ENCODE results near the gene ARIH2.

The ARIH2 gene

GRCh38 chr3:48938689-48939088 lies 20.0 kb downstream of the ARIH2 start:
- no peak overlapping the region for H3K4me3 ChIP-seq (ENCODE audit: low read depth, low read length)
- DNase-seq (ENCODE audit: low read depth), result no peak
- no peak for TF ChIP-seq CTCF (IDR thresholded peaks at IDR 0.05; ENCODE audit: control insufficient read depth, extremely low read depth, insufficient read depth)

DNA sequence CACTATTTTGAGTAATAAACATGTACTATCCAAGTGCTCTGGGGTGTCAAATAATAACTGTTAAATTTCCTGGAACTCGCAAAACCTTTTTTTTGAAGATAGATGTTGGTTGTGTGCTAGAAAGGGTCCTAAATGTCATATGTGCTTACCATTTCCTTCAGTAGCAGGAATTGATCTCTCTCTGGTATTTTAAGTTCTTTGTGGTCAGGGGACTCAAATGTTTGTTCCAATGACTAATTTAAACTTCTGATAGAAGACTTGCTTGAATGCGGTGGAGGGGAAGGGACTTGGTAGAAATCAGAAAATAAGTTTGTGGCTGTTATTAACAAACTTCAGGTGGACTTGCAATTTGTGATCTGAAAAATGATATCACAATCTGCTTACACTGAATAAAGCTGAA lies 26.8 kb downstream of the ARIH2 start:
- no peak for DNase-seq (ENCODE audit: low read depth)
- no peak for TF ChIP-seq CTCF (IDR thresholded peaks at IDR 0.05; ENCODE audit: control insufficient read depth, extremely low read depth, insufficient read depth)
- no peak overlapping the region for H3K4me3 ChIP-seq (ENCODE audit: low read depth, low read length)

- no peak for DNase-seq (ENCODE audit: low read depth)
- TF ChIP-seq CTCF (IDR thresholded peaks at IDR 0.05; ENCODE audit: control insufficient read depth, extremely low read depth, insufficient read depth), result no peak
- no peak overlapping the region for H3K4me3 ChIP-seq (ENCODE audit: low read depth, low read length)
Observed at GRCh38 chr3:48945891-48946549, 27.4 kb downstream of the ARIH2 start.

DNA sequence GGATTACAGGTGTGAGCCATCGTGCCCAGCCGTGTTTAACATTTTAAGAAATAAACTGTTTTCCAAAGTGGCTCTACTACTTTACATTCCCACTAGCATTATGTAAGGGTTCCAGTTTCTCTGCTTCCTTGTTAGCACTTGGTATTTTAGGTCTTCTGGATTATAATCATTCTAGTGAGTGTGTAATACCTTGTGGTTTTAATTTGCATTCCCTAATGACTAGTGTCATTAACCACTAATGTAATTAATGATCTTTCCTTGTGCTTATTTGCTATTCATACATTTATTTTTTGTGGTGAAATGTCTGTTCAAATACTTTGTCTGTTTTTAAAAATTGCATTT lies 30.7 kb downstream of the ARIH2 start:
- no peak overlapping the region for H3K4me3 ChIP-seq (ENCODE audit: low read depth, low read length)
- DNase-seq (ENCODE audit: low read depth), result no peak
- TF ChIP-seq CTCF (IDR thresholded peaks at IDR 0.05; ENCODE audit: control insufficient read depth, extremely low read depth, insufficient read depth), result no peak

DNA sequence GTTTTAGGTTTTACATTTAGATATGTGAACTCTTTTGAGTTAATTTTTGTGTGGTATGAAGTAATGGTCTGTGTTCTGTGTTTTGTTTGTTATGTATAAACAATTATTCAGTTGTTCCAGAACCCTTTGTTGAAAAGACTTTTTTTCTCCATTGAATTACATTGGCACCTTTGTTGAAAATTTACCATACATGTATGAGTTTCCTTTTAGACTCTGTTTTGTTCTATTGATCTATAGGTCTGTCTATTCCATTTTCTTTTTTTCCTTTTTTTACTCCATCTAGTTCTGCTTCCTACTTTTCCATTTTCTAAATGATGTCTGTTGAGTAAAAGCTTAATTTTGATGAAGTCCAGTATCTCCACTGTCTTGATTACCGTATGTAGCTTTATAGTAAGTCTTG lies 31.4 kb downstream of the ARIH2 start:
- no peak for DNase-seq (ENCODE audit: low read depth)
- H3K4me3 ChIP-seq (ENCODE audit: low read depth, low read length), result no peak overlapping the region
- no peak for TF ChIP-seq CTCF (IDR thresholded peaks at IDR 0.05; ENCODE audit: control insufficient read depth, extremely low read depth, insufficient read depth)

DNA sequence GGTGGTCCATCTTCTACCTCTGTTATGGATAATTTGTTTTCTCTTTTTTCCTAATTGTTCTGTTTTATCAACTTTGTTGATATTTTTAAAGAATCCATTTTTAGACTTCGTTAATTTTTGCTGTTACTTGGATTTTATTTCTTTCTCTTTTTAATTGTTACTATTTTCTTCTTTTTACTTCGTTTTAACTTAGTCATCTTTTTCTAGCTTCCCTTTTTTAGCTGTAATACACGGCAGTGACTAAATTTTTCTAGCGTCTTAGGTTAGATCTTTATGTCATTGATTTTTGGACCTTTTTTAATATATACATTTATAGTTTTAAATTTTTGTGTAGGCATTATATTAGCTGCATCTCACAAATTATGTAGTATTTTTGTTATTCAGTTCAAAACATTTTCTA lies 33.1 kb downstream of the ARIH2 start:
- TF ChIP-seq CTCF (IDR thresholded peaks at IDR 0.05; ENCODE audit: control insufficient read depth, extremely low read depth, insufficient read depth), result no peak
- H3K4me3 ChIP-seq (ENCODE audit: low read depth, low read length), result no peak overlapping the region
- DNase-seq (ENCODE audit: low read depth), result no peak

DNA sequence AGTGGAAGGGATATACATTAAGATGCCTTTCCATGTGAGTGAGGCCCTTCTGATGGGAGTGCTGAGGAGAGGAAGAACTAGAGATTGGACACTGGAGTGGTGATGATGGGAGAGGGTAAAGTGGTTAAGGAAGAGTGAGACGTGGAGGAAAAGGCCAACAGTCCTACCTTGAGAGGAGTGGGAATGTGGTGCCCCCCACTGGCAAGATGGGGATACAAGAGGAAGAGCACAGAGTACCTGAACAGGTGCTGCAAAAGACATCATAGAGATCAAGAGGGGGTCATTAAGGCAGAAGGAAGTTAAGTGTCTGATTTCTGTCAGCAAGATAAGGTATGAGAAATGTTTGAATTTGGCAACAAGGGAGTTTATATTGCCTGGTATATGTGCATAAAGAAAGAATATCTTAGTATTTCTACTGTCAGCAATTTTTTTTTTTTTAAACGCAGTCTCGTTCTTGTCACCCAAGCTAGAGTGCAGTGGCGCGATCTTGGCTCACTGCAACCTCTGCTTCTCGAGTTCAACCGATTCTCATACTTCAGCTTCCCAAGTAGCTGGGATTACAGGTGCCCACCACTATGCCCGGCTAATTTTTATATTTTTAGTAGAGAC lies 34.0 kb downstream of the ARIH2 start:
- TF ChIP-seq CTCF (IDR thresholded peaks at IDR 0.05; ENCODE audit: control insufficient read depth, extremely low read depth, insufficient read depth), result peak; percentile 62
- no peak for DNase-seq (ENCODE audit: low read depth)
- H3K4me3 ChIP-seq (ENCODE audit: low read depth, low read length), result no peak overlapping the region
